PFSK-1 (cell line): ENCODE data around the gene ZFAND6.

Experiments used
- FOXP2 ChIP-seq: optimal IDR thresholded peaks from 2 replicates; pipeline ENCODE3; 2011; ENCODE audit warnings: borderline replicate concordance, control low read depth, inconsistent platforms; ENCODE audit not compliant: insufficient read depth; ENCODE audit errors: extremely low read length, extremely low read depth
- POLR2AphosphoS5 ChIP-seq: IDR thresholded peaks from 2 replicates; pipeline ENCODE4 v1.6.1; 2012; ENCODE audit warnings: low read depth, mild to moderate bottlenecking, control low read depth, low read length, moderate library complexity
- REST ChIP-seq, 2 experiments: IDR thresholded peaks; 2 replicates each; pipeline versions ENCODE4 v1.6.1 to v1.8.0; 2011 to 2012; ENCODE audit warnings: low read depth in 2 of 2, low read length in 2 of 2, control low read depth in 1 of 2, inconsistent platforms in 1 of 2, mild to moderate bottlenecking in 1 of 2, moderate library complexity in 1 of 2; ENCODE audit not compliant: insufficient read depth in 1 of 2
- SIN3A ChIP-seq: IDR thresholded peaks from 2 replicates; pipeline ENCODE4 v1.6.1; 2012; ENCODE audit warnings: mild to moderate bottlenecking, low read length, moderate library complexity, borderline replicate concordance; ENCODE audit not compliant: insufficient read depth
- TAF1 ChIP-seq: IDR thresholded peaks from 2 replicates; pipeline ENCODE4 v1.6.1; 2012; ENCODE audit warnings: low read length, control low read depth, borderline replicate concordance; ENCODE audit not compliant: insufficient read depth

The ZFAND6 gene

GRCh38 chr15:80152180-80152895 lies 92.9 kb downstream of the ZFAND6 start:
- TF ChIP-seq REST (IDR thresholded peaks at IDR 0.05; ENCODE audit: insufficient read depth in 1 of 2, low read depth in 2 of 2, low read length in 2 of 2) = no peak
- TF ChIP-seq POLR2AphosphoS5 = no peak
- no peak for TF ChIP-seq FOXP2
- TF ChIP-seq TAF1 = no peak
- TF ChIP-seq SIN3A = no peak

- TF ChIP-seq SIN3A = peak; percentile 56; the same call in 1 of the 2 replicates
- no peak for TF ChIP-seq TAF1
- TF ChIP-seq POLR2AphosphoS5 = peak; percentile 46; the same call in 1 of the 2 replicates
- peak; percentile 42 for TF ChIP-seq FOXP2
- TF ChIP-seq REST (IDR thresholded peaks at IDR 0.05; ENCODE audit: insufficient read depth in 1 of 2, low read depth in 2 of 2, low read length in 2 of 2) = no peak
These were observed 93.7 kb downstream of the ZFAND6 start, which contains the start of gene FAH for GRCh38 chr15:80152896-80153876. FAH (plus strand) TSS chr15:80152999; CDS start chr15:80153055, 56 bp downstream.

GRCh38 chr15:80153900-80154299 lies 94.4 kb downstream of the ZFAND6 start:
- no peak for TF ChIP-seq POLR2AphosphoS5
- no peak for TF ChIP-seq TAF1
- no peak for TF ChIP-seq SIN3A
- TF ChIP-seq FOXP2 = no peak
- no peak for TF ChIP-seq REST (IDR thresholded peaks at IDR 0.05; ENCODE audit: insufficient read depth in 1 of 2, low read depth in 2 of 2, low read length in 2 of 2)

- TF ChIP-seq REST (IDR thresholded peaks at IDR 0.05; ENCODE audit: insufficient read depth in 1 of 2, low read depth in 2 of 2, low read length in 2 of 2) = no peak
- no peak for TF ChIP-seq TAF1
- TF ChIP-seq SIN3A = no peak
- no peak for TF ChIP-seq FOXP2
- TF ChIP-seq POLR2AphosphoS5 = no peak
These were observed 94.9 kb downstream of the ZFAND6 start for GRCh38 chr15:80154336-80154735.
